ENCODE results near the gene MTTP.
A peak's percentile ranks its signal among the peaks of the same experiment; 100 is the strongest.

Gene MTTP

DNA sequence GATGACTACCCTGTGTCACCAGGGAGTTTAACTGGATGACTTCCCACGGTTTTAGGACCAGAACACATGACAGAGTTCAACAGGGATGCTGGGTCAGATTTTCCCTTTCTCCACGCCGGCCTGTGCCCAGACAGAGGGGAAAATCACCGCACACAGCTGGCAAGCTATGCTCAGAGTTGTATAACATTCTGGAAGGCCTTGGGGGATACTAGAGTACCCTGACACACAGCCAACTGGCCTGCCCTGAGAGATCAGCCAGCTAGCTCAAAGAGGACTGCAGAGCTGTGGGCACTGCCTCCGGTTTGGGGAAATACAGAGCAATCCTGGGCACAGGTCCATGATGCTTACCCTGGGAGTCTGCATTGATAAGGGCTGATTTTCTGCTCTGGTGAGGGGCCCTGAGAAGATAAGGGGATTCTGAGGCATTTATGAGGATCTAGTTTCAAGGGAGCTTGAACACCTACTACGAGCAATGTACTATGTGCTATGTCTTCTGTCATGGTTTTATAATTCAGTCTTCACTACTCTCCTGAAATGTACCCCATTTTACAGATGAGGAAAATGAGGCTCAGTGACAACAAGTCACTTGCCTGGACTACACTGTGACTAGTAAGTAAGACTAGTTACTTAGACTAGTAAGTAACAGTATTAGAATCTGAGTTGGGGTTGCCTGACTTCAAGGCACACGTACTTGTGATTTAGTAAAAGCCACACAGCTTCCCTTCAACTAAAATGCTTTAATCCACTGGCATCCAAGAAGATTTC, 68.3 kb downstream of the MTTP start:
- peak; percentile 3 for DNase-seq

DNA sequence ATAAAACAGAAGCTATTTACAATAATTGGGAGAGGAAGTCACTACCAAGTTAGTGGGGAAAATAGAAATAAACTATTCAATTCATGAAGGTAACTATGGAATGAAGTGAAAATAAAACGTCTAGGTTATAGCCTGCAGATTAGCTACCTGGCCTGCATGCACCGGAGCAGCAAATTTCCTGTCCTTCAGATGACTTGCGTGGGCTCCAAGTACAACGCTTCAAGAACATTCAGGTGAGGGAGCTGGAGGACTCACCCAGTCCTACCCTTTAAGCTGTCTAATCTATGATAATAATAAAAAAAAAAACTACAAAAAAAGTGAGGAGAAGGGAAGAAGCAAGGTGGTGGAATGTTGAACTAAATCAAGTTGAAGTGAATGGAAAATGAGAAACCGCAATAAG, 69.8 kb downstream of the MTTP start:
- DNase-seq = no peak

DNA sequence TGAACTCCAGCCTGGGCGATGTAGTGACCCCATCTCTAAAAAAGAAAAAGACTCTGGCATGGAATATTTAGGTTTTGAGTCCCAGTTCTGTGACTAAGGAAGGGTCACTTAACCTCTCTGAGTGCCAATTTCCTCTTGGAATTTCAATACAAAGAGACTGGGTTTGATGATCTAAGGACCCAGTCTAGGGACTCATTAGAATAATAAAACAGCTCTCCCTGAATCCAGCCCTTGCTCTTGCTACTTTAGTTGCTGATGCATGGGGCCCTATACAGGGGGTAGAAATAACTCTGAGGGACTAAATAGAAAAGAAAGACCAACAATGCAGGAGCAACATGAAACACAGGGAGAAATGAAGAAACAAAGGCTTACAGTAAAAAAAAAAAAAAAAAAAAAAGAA, 70.4 kb downstream of the MTTP start:
- no peak for DNase-seq

DNA sequence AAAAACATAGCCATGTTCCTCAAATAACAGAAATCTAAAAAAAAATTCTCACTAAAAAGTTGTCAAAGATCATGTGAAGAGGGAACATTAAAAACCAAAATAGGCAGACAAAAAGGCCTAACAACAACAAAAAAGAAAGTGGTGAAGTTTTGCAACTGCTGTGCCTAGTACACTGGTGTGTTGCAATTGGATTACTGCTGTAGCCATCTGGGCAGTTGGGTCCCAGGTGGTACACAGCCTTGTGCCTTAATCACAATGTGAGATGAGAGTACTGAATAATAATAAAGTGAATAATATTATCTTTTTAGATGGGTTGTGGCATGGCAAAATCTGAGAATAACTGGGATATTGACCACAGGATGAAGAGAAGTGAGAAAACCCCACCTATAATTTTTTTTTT, 71.0 kb downstream of the MTTP start:
- DNase-seq = no peak

DNA sequence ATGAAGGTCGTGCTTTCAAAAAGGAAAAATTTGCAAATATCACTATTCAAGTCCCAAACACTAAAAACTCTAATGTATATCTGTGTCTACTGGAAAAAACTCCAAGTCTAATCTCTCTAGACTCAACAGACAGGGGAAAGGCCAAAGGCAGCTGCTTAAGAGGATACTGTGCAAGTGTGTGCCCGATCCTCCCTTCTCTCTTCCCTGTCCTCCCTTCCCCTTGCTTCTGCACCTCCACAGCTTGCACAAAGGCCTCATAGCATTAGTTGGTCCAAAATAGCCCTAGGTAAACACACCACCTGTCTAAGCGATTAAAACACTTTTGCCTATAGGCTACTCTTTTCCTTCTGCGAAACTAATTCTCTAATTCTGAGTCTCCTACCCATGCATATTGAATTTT, 72.4 kb downstream of the MTTP start:
- no peak for DNase-seq

DNA sequence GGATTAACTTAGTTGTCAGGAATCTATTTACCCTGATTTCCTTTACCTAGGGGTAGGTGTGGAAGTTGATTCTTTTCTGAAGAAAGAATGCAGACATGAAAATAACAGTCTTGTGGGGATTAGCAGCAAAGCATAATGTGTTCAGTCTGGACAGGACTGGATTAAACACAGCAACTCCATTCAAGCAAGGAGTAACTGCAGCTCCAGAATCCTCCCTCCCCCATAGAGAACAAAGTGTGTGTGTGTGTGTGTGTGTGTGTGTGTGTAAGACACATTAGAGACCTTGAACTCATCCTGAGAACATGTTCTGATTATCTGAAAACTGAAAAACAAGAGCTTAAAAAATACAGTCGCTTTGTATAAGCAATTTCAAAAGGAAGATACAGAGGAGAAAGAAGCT, 73.7 kb downstream of the MTTP start:
- no peak for DNase-seq

DNA sequence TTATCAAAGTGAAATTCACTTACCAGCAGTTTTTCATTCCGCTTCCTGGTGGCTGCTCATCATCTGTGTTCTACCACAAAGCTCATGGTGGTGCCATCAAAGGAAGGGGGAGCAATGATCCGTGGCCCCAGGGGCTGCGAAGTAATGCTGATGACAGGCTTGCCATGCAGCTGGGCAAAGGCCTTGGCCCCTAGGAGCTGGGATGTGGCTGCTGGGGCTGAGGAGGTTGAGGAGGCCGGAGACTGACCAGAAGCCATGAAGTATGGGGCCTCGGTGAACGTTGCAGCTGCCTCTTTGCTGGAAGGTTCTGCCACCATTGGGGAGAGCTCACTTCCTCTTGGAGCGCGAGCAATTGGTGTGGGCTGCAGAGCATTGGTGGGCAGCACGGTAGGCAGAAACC, 74.6 kb downstream of the MTTP start:
- no peak for DNase-seq

DNA sequence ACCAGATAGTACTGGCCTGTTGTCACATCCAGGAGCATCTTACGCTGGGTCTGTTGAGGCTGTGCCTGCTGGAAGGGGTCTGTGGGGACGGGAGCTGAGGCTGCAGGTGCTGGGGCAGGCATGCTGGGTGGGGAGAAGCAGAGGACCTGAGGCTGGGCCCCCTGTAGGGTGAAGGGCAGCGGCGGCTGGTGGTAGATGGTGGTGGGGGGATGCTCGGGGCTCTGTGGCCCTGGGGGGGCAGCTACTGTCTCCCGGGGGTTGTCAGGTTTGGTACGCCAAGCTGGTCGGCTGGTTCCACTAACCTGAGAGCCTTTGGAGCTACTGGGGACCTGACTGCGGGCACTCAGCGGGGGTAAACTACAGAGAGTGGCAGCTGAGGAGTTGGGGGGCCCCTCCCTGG, 75.2 kb downstream of the MTTP start:
- DNase-seq = no peak

DNA sequence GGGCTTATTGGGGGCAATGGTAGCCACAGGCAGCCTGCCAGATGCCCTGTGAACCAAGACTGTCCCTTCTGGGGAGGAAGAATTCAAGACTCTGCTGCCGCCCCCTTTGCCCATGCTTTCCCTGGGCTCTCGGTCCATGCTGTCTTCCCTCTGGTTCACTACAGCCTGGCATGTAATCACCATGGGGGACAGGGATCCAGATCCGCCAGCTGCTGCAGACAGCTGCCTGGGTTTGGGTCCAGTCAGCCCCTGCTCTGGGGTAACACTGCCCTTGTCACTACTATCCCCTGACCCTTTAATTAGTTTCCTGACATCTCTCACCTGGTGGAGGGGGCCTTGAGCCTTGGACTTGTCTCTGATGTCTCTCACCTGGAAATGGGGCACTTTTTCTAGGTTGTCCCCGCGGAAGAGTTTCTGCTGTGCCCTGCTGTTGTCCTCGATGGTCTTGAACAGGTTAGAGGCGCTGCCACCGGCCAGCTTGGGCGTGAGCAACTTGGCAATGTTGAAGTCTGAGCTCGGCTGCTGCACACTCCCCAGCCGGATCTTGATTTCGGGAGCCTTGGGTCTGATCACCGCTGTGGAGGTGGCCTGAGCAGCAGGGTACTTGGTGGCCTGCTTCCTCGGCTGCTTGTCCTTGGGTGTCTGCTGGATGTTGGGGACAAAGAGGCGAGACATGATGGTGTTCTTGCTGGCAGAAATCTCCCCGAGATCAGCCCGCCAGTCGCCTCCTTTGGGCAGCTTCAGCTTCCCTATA, 76.6 kb downstream of the MTTP start:
- DNase-seq = no peak

DNA sequence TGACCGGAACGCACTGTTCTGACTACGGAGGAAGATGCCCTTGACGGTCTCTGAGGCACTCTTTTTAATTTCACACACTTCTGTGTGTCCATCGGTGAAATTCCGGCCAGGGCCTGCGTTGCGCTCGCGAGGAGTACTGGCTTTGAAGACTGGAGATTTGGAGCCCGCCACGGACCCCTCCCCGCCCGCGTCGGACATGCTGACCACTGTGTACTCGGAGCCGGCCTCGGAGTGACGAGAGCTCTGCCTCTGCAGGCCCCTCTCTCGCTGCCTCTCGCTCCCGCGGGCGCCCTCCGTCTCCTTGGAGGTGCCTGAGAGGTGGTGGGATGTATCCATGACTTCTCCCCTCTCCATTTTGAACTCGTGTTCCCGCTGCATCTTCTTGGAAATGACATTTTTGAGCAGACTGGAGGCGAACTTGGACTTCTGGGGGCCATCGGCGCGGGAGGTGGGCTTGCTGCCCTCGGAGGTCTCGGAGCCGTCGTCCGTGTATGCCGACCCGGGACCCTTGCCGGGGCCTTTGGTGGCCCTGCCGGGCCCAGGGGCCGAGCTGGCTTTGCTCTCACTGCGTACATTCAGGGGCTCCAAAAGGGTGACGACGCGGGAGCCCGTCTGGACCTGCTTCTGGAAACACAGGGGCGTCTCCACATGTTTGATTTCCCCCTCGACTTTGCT, 77.3 kb downstream of the MTTP start:
- DNase-seq = no peak

DNA sequence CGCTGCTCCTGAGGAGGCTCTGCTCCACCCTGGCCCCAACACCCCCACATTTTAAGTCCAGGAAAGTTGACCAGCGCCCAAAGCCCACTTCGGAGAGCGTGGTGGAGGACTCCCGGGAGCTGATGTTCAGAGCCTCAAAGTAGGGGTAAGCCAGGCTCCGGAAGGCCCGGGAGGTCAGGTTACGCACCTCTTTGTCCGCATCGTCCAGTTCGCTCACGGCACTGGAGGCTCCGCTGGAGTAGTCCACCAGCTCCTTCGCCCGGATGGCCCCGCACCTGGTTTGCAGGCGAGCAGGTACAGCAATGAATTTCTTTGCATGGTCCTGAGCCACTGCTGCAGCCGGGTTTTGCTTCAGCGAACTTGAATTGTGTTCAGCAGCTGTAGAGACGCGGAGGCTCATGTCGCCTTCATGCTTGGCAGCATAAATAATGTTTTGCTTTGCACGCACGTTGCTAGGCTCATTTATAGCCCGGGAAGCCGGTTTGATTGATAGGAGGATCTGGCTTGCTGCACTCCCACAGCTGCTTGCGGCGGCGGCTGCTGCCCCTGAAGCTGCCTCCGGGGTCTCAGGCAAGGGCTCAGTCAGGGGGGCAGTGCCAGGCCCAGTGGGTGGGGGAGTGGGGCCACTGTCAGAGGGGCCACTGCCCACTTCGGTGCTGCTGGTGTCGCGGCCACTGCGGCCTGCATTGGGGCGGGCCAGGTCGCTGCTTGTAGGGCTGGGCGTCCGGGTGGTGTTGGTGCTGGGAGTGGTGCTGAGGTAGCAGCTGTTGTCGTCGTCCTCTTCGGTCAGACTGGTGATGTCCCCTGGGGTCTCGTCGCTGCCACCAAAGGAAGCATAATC, 78.2 kb downstream of the MTTP start:
- DNase-seq = no peak

DNA sequence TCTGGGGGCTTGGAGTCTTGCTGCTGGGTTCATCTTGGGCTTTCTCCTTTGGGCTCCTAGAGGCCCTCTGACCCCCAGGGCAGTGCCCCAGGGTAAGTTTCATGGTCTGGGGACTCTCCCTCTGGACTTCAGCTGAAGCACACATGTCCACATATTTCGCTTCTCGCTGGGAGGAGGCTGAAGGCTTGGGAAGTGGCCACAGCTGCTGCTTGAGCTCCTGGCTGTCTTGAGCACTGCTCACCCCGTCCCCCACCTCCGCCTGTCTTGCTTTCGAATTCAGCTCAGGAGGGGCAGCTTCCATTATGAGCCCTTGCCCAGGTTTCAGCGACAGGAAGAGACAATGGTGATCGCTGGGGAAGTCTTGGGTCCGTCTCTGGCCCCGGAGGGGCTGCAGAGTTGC, 79.3 kb downstream of the MTTP start:
- DNase-seq = no peak

DNA sequence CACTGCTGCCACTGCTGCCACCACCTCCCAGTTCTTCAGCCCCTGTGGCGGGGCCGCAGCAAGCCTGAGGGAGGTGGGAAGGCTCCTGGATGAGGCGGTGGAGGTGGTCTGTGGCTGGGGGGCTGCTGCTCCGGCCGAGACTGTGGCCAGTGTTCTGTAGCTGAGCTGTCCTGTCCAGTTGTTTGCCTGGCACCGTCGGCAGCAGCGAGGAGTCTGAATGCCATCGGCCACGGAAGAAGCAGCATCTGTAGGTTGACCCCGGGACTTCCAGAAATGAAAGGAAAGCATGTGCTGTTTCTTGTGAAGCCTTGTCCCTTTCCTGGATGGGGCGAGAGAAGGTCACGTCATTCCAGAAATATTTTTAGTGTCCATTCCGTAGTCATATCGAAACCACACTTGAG, 79.7 kb downstream of the MTTP start:
- DNase-seq = no peak

DNA sequence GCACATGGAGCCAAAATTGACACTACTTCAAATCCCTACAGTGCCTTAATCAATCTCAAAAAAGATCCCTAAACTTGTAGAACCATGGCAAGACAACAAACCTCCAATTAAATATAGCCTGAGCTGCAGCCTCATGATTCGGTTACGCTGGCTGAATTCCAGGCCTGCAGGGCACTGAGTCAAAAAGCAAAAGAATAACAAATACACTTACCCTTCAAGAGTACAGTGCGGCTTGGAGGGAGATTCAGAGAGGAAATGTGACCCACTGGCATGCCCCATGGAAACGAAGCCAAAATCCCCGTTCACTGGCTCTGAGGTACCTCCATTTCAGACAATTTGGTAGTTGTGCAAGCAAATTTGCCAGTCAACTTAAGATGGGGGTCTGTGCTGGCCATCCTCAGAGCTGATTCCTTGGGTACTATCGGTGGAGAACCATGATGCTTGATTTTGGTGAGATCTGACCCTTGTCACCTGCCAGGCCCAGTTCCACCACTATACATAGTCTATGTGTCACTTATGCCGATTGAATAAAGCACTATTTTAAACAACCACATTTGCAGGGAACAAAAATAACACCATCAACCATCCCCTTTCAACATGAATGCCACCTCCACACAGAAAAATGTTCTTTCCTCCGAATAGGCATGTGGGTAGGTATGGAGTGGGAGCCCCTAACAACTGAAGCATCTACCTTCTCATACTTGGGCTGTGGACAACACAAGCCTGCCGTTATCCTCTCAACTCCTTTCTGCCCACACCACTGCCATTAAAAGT, 80.9 kb downstream of the MTTP start:
- DNase-seq = no peak

DNA sequence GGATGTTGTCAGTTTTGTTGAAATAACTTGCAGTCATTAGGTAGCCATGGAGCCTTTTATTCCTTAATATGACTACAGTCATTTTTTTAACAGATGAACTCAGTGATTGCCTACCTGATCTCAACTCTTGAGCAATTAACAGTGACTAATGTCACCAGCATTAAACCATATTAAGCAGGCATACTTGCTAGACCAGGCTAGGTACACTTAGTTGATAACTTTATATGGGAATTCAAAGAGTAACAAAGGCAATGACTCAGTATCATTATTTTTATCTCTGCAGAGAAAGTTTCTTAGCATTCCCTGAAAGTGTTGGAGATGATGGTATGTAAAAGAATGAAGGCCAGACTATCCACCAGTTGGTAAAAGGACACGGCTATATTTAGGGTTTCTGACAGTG, 83.2 kb downstream of the MTTP start, which contains the start of gene C4orf54:
C4orf54 (minus strand) TSS at position 31 of the 400 bp plus-strand sequence. CDS start 3,180 bp downstream, outside the sequence.
- no peak for DNase-seq

DNA sequence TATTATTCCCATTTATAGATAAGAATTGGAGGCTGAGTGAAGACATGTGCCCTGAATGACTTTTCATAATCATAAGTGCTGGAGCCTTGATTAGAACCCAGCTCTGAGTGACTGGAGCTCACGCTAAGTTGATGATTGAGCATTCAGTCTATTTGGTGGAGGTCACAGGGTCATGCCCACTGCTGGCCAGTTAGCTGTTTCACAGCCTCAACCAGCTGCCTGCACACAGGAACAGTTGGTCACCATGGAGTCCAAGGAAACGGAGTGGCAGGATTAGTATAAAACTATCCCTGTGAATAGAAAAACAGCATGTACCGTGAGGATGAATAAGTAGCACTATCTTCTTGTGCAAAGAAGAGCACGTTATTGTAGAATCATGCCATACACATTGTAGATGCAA, 84.0 kb downstream of the MTTP start:
- DNase-seq = no peak

DNA sequence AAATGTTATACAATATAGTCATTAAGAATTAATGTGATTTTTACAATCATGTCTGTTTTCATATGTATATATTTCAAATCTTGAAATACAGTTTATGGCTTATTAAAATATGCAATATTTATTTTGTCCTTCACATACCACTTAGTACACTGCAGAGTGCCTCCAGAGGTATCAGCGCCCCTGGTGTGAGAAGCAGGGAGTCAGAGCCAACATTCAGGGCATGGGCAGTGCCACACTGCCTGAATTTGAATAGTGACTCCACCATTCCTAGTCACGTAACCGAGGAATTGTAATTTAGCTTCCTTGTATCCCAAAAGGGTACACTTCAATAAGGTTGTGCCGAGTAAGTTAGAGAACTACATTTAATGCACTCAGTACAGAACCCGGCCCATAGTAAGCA, 87.3 kb downstream of the MTTP start:
- no peak for DNase-seq

DNA sequence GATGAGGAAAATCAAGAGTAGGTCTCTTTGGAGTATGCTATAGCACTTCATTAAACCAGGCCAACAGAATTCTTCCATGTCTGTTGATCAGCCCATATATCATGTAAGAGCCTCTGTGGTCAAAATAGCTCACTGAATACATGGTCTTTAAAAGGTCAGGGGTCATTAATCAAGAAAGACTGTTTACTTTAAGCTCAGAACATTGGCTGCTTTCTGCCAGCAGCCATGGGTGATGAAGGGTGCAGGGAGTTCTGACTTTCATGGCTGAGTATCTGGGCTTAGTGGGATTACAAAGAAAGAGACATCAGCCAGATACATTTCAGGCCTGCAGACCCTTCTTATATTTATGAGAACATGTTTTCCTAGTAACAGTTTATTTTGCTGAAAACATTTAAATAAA, 90.1 kb downstream of the MTTP start:
- DNase-seq = no peak

DNA sequence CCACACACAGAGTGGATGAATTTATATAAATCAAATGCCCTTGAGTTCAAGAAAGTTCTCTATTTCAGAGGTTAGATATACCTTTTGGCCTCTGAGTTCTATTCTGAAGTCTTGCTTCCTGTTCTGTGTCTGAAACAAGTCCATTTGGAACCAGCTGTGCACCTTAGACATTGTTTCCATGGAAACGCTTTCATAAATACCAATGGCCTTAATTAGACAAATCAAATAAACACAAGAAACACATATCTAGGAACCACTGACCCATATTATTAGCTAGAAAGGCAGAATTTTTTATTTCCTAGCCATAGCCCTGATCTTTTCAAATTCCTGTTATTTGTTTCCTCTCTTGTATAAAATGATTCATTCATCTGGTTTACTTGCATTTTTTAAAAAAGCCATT, 91.4 kb downstream of the MTTP start:
- no peak for DNase-seq

DNA sequence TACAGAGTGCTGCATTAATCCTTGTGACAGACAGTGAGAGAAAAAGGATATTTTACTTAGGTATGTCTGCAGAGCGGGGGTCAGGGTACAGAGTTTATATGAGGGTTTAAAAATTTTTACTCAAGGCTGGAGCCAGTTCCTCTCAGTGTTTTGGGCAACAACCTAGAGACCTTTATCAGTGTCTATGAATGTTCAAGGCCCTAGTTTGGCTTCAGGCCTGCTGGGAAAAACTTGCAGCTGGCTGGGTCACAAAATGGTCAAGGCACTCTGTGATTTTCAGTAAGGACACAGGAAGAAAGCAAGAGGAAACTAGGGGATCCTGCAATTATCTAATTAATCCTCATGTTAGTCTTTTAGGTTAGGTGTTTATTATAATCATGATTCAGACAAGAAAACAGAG, 93.8 kb downstream of the MTTP start:
- no peak for DNase-seq

DNA sequence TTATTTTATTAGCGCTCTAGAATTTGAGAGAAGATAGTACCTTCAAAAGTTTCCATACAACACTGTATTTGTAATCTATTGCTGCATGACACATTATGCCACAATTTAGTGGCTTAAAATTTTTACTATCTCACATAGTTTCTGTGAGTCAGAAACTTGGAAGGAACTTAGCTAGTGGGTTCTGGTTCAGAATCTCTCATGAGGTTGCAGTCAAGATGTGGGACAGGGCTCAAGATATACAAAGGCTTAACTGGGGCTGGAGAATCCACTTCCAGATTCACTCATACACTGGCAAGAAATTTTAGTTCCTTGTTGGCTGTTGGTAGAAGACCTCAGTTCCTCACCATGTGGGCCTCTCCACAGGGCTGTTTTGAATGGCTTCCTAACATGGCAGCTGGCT, 94.5 kb downstream of the MTTP start:
- DNase-seq = no peak

DNA sequence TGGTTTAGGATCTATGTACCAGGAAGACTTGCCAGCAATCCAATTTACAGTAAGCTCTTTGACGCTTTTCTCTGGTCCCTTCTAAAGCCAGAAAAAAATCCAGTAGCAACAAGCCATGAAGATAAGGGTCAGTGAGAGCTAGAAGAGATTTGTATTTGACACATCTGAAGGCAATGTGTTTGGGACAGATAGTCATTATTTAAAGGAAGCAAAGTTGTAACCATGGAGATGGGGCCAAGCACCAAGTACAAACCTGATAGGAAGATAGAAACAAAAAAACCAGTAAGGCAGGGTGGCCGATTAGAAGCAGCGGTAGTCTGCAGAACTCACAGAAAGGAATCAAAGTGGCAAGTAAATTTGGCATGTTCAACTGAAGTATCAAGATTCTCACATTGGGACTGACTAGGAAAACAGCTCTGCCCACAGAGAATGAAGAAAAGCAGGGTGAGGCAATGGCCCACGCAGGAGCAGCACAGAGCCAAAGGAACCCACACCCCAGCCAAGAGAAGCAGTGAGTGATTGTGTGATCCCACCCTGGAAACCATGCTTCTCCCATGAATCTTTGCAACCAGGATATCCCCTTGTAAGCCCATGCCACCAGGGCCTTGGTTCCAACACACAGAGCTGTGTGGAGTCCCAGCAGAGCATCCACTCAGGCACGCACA, 95.9 kb downstream of the MTTP start:
- no peak for DNase-seq
